GM04504 (cell line): Measurements from ENCODE around the gene PRR9.

Experiments
- DNase-seq: peaks from one replicate; pipeline ENCODE4 v3.0.0-alpha.2; 2012; ENCODE audit warnings: low read depth

PRR9 gene

DNA sequence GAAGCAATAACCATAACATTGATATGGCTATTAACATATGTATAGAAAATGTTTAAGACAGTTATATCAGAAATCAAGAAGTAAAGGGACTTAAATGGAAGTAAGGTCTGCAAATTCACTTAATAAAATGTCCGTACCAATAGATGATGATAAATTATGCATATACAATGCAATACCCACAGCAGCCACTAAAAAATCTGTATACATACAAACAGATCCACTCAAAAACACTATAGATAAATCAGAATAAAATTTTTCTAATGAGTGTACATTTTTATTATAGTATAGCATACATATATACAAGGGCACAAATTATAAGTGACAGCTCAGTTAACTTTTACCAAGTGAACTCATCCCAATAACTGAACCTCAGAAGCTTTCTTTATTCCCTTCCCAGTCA lies 48.1 kb downstream of the PRR9 start:
- no peak for DNase-seq
